GM12878 (cell line): Measurements from ENCODE around the gene RAD21L1. TPM values are rescaled to one million over a fixed set of nuclear protein-coding genes. Genes with fewer than 3 reads are reported as not detected.

ENCODE experiments used
- ASH2L ChIP-seq: fragments of 300-600, 200-600 bp; sonication (generic); IDR thresholded peaks from 2 replicates; pipeline ENCODE4 v1.6.1; 2017; ENCODE audit warnings: low read depth, mild to moderate bottlenecking, borderline replicate concordance
- CBX5 ChIP-seq: sonication (generic); IDR thresholded peaks from 2 replicates; pipeline ENCODE4 v1.6.1; 2016; ENCODE audit warnings: low read depth, moderate library complexity, mild to moderate bottlenecking, inconsistent platforms
- CHD2 ChIP-seq: IDR thresholded peaks from 2 replicates; pipeline ENCODE4 v1.6.1; 2011; ENCODE audit warnings: low read depth, low read length, improper control_type of control experiment, borderline replicate concordance
- CHD4 ChIP-seq: fragments of 200-600 bp; sonication (generic); IDR thresholded peaks from 2 replicates; pipeline ENCODE4 v1.6.1; 2016; ENCODE audit warnings: mild to moderate bottlenecking
- ETV6 ChIP-seq, 2 experiments: fragments of 450-650 bp in 1 of 2; IDR thresholded peaks in 1 of 2; conservative IDR thresholded peaks in 1 of 2; 2 replicates each; pipeline ENCODE4 v1.6.1; 2014; ENCODE audit warnings: antibody characterized with exemption in 1 of 2, borderline replicate concordance in 1 of 2, low read depth in 1 of 2, mild to moderate bottlenecking in 1 of 2, moderate library complexity in 1 of 2
- FOXM1 ChIP-seq: IDR thresholded peaks from 2 replicates; pipeline ENCODE4 v1.6.1; 2012; ENCODE audit warnings: low read depth, mild to moderate bottlenecking, inconsistent platforms, low read length, moderate library complexity
- IRF4 ChIP-seq: IDR thresholded peaks from 2 replicates; pipeline ENCODE4 v1.6.1; 2011; ENCODE audit warnings: low read depth, low read length
- LARP7 ChIP-seq: fragments of 450-650 bp; IDR thresholded peaks from 2 replicates; pipeline ENCODE4 v1.6.1; 2017; ENCODE audit warnings: mild to moderate bottlenecking
- NFXL1 ChIP-seq: fragments of 450-650 bp; IDR thresholded peaks from 2 replicates; pipeline ENCODE4 v1.6.1; 2017; ENCODE audit warnings: antibody characterized with exemption, mild to moderate bottlenecking, borderline replicate concordance
- NR2C2 ChIP-seq: IDR thresholded peaks from 2 replicates; pipeline ENCODE4 v1.6.1; 2011; ENCODE audit warnings: borderline replicate concordance, low read depth; ENCODE audit not compliant: control insufficient read depth, insufficient read length
- RB1 ChIP-seq: fragments of 450-650 bp; formaldehyde crosslinking; IDR thresholded peaks from 2 replicates; pipeline ENCODE4 v1.6.1; 2017; ENCODE audit warnings: mild to moderate bottlenecking, borderline replicate concordance
- REST ChIP-seq: IDR thresholded peaks from 2 replicates; pipeline ENCODE4 v1.6.1; 2012; ENCODE audit warnings: mild to moderate bottlenecking, low read depth, low read length
- SMC3 ChIP-seq: IDR thresholded peaks from 2 replicates; pipeline ENCODE4 v1.6.1; 2011; ENCODE audit warnings: low read length, improper control_type of control experiment, borderline replicate concordance
- TAF1 ChIP-seq: IDR thresholded peaks from 2 replicates; pipeline ENCODE4 v1.6.1; 2011; ENCODE audit warnings: mild to moderate bottlenecking, low read depth, low read length, borderline replicate concordance
- WRNIP1 ChIP-seq: IDR thresholded peaks from 2 replicates; pipeline ENCODE4 v1.6.1; 2011; ENCODE audit warnings: low read depth, low read length, improper control_type of control experiment, borderline replicate concordance
- YBX1 ChIP-seq: fragments of 450-650 bp; IDR thresholded peaks from 2 replicates; pipeline ENCODE4 v1.6.1; 2016; ENCODE audit warnings: antibody characterized with exemption
- ZNF217 ChIP-seq: fragments of 450-650 bp; IDR thresholded peaks from 2 replicates; pipeline ENCODE4 v1.6.1; 2017; ENCODE audit warnings: antibody characterized with exemption, mild to moderate bottlenecking
- ZNF384 ChIP-seq: IDR thresholded peaks from 2 replicates; pipeline ENCODE4 v1.6.1; 2012; ENCODE audit warnings: low read depth, mild to moderate bottlenecking, low read length, improper control_type of control experiment, borderline replicate concordance
- polyA plus RNA-seq, 11 experiments: library from polyadenylated mRNA; depleted of rRNA in 4 of 11; unstranded in 6 of 11; stranded (reverse) in 5 of 11; fragments of >200 nt; fragmentation: Nextera tagmentation in 4 of 11; fragmentation: Illumina TruSeq in 1 of 11; extraction: Ambion mirVana in 4 of 11; extraction: Trizol in 1 of 11; gene quantifications; 1 replicate in 1 of 11; 2 replicates in 10 of 11; pipeline versions ENCODE4 v1.2.1 to v1.2.3, GENCODE V29; 2011 to 2016; ENCODE audit warnings: inconsistent platforms in 2 of 11, missing spikeins in 2 of 11, low read depth in 1 of 11
- total RNA-seq, 4 experiments: library from RNA; depleted of rRNA in 3 of 4; stranded (reverse); fragments of >200 nt in 3 of 4; fragmentation: Illumina TruSeq in 1 of 4; extraction: Trizol in 1 of 4; gene quantifications; 2 replicates each; pipeline versions ENCODE4 v1.2.1 to v1.2.3, GENCODE V29; 2013 to 2021
- TF ChIP-seq, protein P1 (sequence below): IDR thresholded peaks from 2 replicates; pipeline ENCODE4 v1.6.1; 2012; ENCODE audit warnings: low read depth, low read length, improper control_type of control experiment
- TF ChIP-seq, protein P2 (sequence below): fragments of 450-650 bp; formaldehyde crosslinking; IDR thresholded peaks from 2 replicates; pipeline ENCODE4 v1.4.0; 2020; ENCODE audit warnings: mild to moderate bottlenecking, moderate library complexity
- TF ChIP-seq, protein P3 (sequence below), 3 experiments: IDR thresholded peaks in 2 of 3; conservative IDR thresholded peaks in 1 of 3; 2 replicates each; pipeline ENCODE4 v1.5.1; 2011; ENCODE audit warnings: low read depth in 3 of 3, low read length in 3 of 3, mild to moderate bottlenecking in 3 of 3, control low read depth in 2 of 3, moderate library complexity in 2 of 3, inconsistent platforms in 1 of 3, mixed read lengths in 1 of 3; ENCODE audit not compliant: control insufficient read depth in 2 of 3, insufficient read depth in 1 of 3; ENCODE audit errors: extremely low read depth in 1 of 3

Gene RAD21L1
- total and polyA plus RNA-seq, 10 of the 15 experiments (the other 5 are each of a cell fraction or from before 2014, with no cell fraction given), result not detected

- TF ChIP-seq, protein P1, sequence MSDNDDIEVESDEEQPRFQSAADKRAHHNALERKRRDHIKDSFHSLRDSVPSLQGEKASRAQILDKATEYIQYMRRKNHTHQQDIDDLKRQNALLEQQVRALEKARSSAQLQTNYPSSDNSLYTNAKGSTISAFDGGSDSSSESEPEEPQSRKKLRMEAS, result no peak
- TF ChIP-seq CHD4 (no peak), CHD2 (no peak), SMC3 (peak; percentile 64), IRF4 (0 out of 2 replicates have a peak, but pooled peaks have one; percentile 25), CBX5 (no peak), FOXM1 (no peak), LARP7 (no peak), NR2C2 (no peak), REST (no peak), ZNF217 (no peak), NFXL1 (no peak), ZNF384 (no peak), RB1 (no peak), TAF1 (no peak), ASH2L (no peak), YBX1 (no peak), ETV6 (conservative IDR thresholded peaks at IDR 0.05 in 1 of 2, IDR thresholded peaks at IDR 0.05 in 1 of 2; ENCODE audit: borderline replicate concordance in 1 of 2, low read depth in 1 of 2) (no peak), WRNIP1 (no peak)
- TF ChIP-seq, protein P2, sequence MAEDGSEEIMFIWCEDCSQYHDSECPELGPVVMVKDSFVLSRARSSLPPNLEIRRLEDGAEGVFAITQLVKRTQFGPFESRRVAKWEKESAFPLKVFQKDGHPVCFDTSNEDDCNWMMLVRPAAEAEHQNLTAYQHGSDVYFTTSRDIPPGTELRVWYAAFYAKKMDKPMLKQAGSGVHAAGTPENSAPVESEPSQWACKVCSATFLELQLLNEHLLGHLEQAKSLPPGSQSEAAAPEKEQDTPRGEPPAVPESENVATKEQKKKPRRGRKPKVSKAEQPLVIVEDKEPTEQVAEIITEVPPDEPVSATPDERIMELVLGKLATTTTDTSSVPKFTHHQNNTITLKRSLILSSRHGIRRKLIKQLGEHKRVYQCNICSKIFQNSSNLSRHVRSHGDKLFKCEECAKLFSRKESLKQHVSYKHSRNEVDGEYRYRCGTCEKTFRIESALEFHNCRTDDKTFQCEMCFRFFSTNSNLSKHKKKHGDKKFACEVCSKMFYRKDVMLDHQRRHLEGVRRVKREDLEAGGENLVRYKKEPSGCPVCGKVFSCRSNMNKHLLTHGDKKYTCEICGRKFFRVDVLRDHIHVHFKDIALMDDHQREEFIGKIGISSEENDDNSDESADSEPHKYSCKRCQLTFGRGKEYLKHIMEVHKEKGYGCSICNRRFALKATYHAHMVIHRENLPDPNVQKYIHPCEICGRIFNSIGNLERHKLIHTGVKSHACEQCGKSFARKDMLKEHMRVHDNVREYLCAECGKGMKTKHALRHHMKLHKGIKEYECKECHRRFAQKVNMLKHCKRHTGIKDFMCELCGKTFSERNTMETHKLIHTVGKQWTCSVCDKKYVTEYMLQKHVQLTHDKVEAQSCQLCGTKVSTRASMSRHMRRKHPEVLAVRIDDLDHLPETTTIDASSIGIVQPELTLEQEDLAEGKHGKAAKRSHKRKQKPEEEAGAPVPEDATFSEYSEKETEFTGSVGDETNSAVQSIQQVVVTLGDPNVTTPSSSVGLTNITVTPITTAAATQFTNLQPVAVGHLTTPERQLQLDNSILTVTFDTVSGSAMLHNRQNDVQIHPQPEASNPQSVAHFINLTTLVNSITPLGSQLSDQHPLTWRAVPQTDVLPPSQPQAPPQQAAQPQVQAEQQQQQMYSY (CRISPR knock-in tag), result no peak
- TF ChIP-seq, protein P3, sequence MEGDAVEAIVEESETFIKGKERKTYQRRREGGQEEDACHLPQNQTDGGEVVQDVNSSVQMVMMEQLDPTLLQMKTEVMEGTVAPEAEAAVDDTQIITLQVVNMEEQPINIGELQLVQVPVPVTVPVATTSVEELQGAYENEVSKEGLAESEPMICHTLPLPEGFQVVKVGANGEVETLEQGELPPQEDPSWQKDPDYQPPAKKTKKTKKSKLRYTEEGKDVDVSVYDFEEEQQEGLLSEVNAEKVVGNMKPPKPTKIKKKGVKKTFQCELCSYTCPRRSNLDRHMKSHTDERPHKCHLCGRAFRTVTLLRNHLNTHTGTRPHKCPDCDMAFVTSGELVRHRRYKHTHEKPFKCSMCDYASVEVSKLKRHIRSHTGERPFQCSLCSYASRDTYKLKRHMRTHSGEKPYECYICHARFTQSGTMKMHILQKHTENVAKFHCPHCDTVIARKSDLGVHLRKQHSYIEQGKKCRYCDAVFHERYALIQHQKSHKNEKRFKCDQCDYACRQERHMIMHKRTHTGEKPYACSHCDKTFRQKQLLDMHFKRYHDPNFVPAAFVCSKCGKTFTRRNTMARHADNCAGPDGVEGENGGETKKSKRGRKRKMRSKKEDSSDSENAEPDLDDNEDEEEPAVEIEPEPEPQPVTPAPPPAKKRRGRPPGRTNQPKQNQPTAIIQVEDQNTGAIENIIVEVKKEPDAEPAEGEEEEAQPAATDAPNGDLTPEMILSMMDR (IDR thresholded peaks at IDR 0.05 in 2 of 3, conservative IDR thresholded peaks at IDR 0.05 in 1 of 3; ENCODE audit: control insufficient read depth in 2 of 3, extremely low read depth in 1 of 3, insufficient read depth in 1 of 3, low read depth in 3 of 3, low read length in 3 of 3), result peak; percentile 76 to 89 (median 87)
These were observed 13.0 kb upstream of the RAD21L1 start (continued) for GRCh38 chr20:1212607-1213396.
